ENCODE results near the gene CAT.
"Not testable (repeated sequence)": the region's sequence is repeated elsewhere in the genome, so short reads cannot be mapped to it uniquely, and the experiment has no call there.

CAT gene

GRCh38 chr11:34438529-34439507 lies at the start of gene CAT:
CAT (plus strand) TSS chr11:34438934; CDS start chr11:34439014, 80 bp downstream.
- DNase-seq, result peak; percentile 99

- DNase-seq, result no peak
Measured at GRCh38 chr11:34394771-34395300, 43.9 kb upstream of the CAT start.

- DNase-seq, result no peak
Measured at GRCh38 chr11:34395916-34396550, 42.7 kb upstream of the CAT start.

- DNase-seq, result no peak
Measured at GRCh38 chr11:34397120-34397519, 41.6 kb upstream of the CAT start.

GRCh38 chr11:34397811-34398210 lies 40.9 kb upstream of the CAT start:
- DNase-seq, result no peak

GRCh38 chr11:34403431-34403830 lies 35.3 kb upstream of the CAT start:
- no peak for DNase-seq

- DNase-seq, result no peak
Measured at GRCh38 chr11:34404280-34404679, 34.5 kb upstream of the CAT start.

GRCh38 chr11:34405079-34405858 lies 33.5 kb upstream of the CAT start:
- no peak for DNase-seq

GRCh38 chr11:34406413-34406812 lies 32.3 kb upstream of the CAT start:
- no peak for DNase-seq

GRCh38 chr11:34407121-34407813 lies 31.5 kb upstream of the CAT start:
- DNase-seq, result no peak

- no peak for DNase-seq
Measured at GRCh38 chr11:34408580-34409172, 30.1 kb upstream of the CAT start.

- no peak for DNase-seq
Measured at GRCh38 chr11:34411111-34411510, 27.6 kb upstream of the CAT start.

- DNase-seq, result no peak
Measured at GRCh38 chr11:34411791-34412190, 26.9 kb upstream of the CAT start.

- no peak for DNase-seq
Measured at GRCh38 chr11:34413263-34413662, 25.5 kb upstream of the CAT start.

GRCh38 chr11:34415538-34415937 lies 23.2 kb upstream of the CAT start:
- no peak for DNase-seq

- no peak for DNase-seq
Measured at GRCh38 chr11:34416088-34416487, 22.6 kb upstream of the CAT start.

GRCh38 chr11:34416766-34417165 lies 22.0 kb upstream of the CAT start:
- DNase-seq, result no peak

GRCh38 chr11:34417202-34417601 lies 21.5 kb upstream of the CAT start:
- no peak for DNase-seq

GRCh38 chr11:34419158-34419557 lies 19.6 kb upstream of the CAT start:
- no peak for DNase-seq

- DNase-seq, result no peak
Measured at GRCh38 chr11:34423300-34423699, 15.4 kb upstream of the CAT start.

GRCh38 chr11:34424826-34425225 lies 13.9 kb upstream of the CAT start:
- DNase-seq, result not testable (repeated sequence)

- DNase-seq, result no peak
Measured at GRCh38 chr11:34425360-34425759, 13.4 kb upstream of the CAT start.
